Vagina (tissue), 2 donors: ENCODE data around the gene DPF3.

Source experiments
- CTCF ChIP-seq, 3 experiments: fragments of 450-650 bp in 2 of 3; fragments of 200-600 bp in 1 of 3; sonication (generic) in 1 of 3; IDR thresholded peaks; one replicate each; pipeline ENCODE4 v1.5.1; 2017 to 2019; ENCODE audit warnings: antibody characterized with exemption in 3 of 3, mild to moderate bottlenecking in 2 of 3, moderate library complexity in 2 of 3
- POLR2A ChIP-seq, 2 donors: fragments of 450-650 bp; IDR thresholded peaks; one replicate each; pipeline ENCODE4 v1.6.1; 2017; ENCODE audit warnings: antibody characterized with exemption in 2 of 2, mild to moderate bottlenecking in 2 of 2, moderate library complexity in 2 of 2
- POLR2AphosphoS5 ChIP-seq, 2 donors: sonication (generic); formaldehyde crosslinking; IDR thresholded peaks; one replicate each; pipeline ENCODE4 v1.9.0; 2017; ENCODE audit warnings: antibody characterized with exemption in 2 of 2, mild to moderate bottlenecking in 2 of 2, low read depth in 1 of 2; ENCODE audit not compliant: insufficient read depth in 1 of 2

GRCh38 chr14:72636094-72636493 is 257.8 kb downstream of the DPF3 start:
- TF ChIP-seq POLR2A (IDR thresholded peaks at IDR 0.05) (no peak), CTCF (IDR thresholded peaks at IDR 0.05) (no peak), POLR2AphosphoS5 (IDR thresholded peaks at IDR 0.05; ENCODE audit: insufficient read depth in 1 of 2, low read depth in 1 of 2) (no peak)
